CD4-positive, alpha-beta T cell treated with Interleukin-1 beta for 1 hour (primary cell): ENCODE data around the gene MYH7.
"Not testable (repeated sequence)": the region's sequence is repeated elsewhere in the genome, so short reads cannot be mapped to it uniquely, and the experiment has no call there.

ENCODE experiments used
- DNase-seq, 2 donors: peaks; one replicate each; pipeline ENCODE4 v3.0.0-alpha.2; 2020 to 2022

Gene MYH7

GRCh38 chr14:23435543-23436326, at the start of gene MYH7:
MYH7 (minus strand) TSS chr14:23435660; CDS start chr14:23433732, 1,928 bp downstream.
- DNase-seq = no peak

DNA sequence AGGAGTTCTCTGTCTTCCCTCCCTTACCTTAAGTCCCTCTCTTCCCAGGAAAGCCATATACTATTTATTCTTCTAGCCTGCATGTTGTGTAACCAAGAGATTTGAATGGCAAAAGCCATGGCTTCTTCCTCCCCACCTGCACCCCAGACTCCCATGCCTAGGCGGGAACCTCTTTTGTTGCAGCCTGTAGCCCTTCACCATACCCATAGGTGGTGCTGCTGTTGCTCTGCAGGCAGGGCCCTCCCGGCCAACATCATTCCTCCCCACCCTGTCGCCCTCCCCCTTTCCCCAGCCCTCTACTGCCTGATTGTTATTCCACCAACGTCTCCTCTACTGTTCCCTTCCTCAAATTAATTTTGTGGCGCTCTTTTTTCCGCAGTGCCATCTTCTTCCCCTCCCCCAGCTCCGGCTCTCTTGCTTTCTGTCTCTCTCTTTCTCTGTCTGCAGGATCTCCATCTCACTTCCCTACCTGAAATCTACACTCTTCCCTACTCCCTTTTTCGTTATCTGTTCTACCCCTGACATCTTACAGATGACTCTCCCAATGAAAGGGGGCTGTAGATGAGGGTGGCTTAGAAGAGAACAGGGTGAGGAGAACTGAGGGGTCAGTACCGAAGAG, 47.9 kb upstream of the MYH7 start:
- DNase-seq = no peak

GRCh38 chr14:23482823-23483148, 47.3 kb upstream of the MYH7 start:
- no peak for DNase-seq

DNA sequence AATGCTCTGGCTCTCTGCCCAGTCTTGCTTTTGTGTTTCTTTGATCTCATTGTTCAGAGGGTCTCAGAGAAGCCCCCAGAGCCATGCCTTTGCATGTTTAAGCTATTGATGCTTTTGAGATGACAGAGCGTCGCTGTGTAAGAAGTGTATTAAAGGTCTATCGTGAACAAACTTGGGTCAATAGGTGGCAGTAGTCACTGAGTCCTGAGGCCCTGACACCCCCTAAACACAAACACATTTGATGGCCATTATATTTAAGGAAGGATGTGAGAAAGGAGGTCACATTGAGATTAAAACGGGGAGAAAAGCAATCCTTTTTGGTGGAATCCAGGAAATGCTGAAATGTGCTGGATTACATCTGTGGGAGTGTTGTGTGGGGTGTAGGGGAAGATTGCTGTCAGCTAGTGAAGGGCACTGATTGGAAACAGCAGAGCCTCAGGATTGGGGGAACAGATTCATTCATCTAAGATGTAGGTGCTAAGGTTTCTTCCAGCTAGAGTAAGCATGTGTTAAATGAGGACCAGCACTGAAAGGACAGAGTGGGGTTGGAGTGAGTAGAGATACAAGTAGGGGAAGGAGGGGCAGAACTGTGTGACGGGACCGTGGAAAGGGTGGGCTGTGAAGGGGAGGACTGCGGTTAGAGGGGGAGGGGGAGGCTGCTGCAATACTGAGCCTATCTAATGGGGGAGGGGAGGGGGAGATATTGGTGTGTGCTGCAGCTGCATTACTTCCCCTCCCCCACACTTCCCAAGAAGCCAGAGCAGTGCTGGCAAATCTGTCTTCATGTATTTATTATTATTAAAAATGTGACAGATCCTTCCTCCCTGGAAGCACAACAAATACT, 46.7 kb upstream of the MYH7 start:
- no peak for DNase-seq

GRCh38 chr14:23481362-23481970, 46.0 kb upstream of the MYH7 start:
- no peak for DNase-seq

- DNase-seq = peak; percentile 60 to 79
These were observed 42.8 kb upstream of the MYH7 start for GRCh38 chr14:23478109-23478759.

GRCh38 chr14:23470947-23471346, 35.5 kb upstream of the MYH7 start:
- no peak for DNase-seq

GRCh38 chr14:23469906-23470403, 34.5 kb upstream of the MYH7 start:
- DNase-seq = no peak

DNA sequence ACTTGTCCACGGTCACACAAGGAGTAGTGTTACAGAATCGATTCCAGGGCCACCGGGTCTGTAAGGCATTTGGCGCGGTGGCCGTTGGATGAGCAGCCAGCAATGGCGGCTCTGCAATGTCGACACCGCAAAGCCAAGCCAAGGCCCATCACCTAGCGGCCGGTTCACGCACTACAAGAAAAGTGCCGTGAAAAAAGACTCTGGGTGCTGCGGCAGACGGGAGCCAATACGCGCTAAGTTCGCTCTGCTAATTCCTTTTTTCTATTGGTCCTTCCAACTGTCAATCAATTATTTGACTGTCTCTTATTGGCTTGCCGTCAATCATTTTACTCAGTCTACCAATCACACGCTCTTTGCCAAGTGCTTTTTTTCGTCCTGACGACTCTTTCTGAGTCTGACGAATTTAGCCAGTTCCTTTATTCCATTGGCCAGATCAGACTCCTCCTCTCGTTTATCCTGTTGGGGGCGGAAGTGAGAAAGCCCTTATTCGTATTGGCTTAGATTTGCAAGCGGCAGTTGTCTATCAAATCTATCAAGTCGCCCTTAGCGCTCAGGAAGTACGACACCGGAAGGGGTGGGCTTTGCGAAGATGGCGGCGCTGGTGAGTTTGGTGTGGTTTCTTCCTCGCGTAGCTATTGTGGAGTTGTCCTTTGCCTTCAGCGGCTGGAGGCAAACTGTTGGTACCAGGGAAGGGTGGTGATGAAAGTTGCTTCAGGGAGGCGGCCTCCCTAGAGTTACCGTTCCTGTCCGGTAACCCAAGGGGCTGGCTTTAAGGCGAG, 33.9 kb upstream of the MYH7 start, which contains the start of gene NGDN:
Gene NGDN, plus strand, starts transcription at position 577 of the 779 bp plus-strand sequence. Its CDS starts 13 bp downstream, at position 590.
- peak; percentile 97 to 99 for DNase-seq

GRCh38 chr14:23468704-23469126, 33.3 kb upstream of the MYH7 start:
- DNase-seq = no peak

DNA sequence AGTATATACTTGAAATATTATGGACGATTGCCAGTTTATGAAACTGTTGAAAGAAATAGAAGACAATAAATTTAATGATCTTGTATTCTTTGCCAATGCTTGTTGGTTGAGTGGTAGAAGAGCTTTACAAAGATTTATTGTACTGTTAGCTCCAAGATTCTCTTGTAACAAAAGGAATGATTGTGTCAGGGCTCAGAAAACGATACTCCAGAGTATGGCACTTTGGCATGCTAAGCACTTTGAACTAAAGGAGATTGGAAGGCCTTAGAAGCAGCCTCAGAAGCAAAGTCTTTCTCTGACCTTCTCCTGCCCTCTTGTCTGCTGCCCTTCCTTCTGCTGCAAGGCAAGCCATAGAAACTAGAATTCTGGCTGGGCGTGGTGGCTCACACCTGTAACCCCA, 29.8 kb upstream of the MYH7 start:
- DNase-seq = no peak

DNA sequence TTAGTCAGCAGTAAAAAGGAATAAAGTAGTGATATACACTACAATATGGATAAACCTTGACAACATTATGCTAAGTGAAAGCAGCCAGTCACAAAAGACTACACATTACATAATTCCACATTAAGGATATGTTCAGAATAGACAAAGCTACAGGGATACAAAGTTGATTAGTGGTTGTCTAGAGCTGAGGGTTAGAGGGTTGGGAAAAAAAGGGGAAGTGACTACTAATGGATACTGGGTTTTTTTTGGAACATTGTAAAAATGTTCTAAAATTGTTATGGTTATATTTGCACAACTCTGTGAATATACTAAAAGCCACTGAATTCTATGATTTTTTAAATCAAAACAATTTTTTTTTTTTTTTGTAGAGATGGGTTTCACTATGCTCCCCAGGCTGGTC, 29.2 kb upstream of the MYH7 start:
- DNase-seq = no peak

DNA sequence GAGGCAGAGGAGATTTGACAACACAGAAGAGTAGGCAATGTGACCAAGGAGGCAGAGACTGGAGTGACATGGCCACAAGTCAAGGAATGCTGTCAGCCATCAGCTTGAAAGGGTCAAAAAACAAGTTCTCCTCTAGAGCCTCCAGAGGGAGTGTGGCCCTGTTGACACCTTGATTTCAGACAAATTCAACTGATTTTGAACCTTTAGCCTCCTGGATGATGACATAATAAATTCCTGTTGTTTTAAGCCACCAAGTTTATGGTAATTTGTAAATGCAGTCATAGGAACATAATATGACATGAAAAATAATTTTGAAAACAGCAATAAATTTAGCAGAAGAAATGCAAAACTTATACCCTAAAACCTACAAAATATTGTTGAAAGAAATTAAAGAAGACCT, 25.5 kb upstream of the MYH7 start:
- no peak for DNase-seq

DNA sequence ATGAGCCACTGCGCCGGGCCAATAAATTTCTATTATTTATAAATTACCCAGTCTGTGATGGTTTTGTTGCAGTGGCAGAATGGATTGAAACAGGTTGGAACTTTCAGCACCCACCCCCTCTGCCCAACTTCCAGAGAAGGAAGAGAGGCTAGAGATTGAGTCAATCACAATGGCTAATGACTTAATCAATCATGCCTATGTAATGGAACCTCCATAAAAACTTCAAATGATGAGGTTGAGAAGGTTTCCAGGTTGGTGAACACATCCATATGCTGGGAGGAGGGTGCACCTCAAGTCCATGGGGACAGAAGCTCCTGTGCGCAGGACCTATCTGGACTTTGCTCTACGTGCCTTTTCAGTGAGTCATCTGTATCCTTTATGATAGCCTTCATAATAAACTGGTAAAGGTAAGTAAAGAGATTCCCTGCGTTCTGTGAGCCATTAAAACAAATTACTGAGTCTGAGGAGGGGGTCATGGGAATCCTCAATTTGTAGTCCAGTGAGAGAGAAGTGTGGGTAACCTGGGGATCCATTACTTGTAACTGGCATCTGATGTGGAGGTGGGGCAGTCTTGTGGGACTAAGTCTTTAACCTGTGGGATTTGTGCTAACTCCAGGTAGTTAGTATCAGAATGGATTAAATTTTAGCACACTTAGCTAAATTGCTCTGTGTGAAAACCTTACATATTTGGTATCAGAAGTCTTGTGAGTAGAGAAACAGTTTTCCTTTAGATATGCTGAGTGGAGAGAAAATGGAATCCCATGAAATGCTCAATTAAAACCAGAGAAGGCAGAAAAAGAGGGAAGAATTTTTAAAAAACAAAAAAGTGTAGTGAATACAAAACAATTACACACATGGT, 22.4 kb upstream of the MYH7 start:
- no peak for DNase-seq

- DNase-seq = not testable (repeated sequence)
These were observed 21.6 kb upstream of the MYH7 start for GRCh38 chr14:23456883-23457586.

DNA sequence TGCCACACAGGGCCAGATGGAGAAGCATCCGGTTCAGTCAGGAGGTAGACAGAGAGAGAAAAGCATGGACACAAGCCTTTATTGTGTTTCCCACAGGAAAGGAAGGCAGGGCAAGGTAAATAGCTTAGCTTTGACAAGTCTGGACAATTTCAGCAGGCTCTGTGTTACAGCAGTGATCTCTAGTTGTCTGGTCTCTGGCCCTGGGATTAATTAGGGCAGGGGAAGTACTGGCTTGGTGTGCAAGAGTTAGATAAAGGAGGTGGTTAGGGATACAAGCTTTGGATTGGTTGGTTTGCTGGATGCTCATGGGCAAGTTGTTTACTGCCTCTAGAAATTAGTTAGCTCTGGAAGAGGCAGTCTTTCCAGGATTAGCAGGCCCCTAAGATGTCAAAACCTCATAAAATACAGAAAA, 19.0 kb upstream of the MYH7 start:
- DNase-seq = no peak

GRCh38 chr14:23452237-23452636, 16.8 kb upstream of the MYH7 start:
- no peak for DNase-seq

DNA sequence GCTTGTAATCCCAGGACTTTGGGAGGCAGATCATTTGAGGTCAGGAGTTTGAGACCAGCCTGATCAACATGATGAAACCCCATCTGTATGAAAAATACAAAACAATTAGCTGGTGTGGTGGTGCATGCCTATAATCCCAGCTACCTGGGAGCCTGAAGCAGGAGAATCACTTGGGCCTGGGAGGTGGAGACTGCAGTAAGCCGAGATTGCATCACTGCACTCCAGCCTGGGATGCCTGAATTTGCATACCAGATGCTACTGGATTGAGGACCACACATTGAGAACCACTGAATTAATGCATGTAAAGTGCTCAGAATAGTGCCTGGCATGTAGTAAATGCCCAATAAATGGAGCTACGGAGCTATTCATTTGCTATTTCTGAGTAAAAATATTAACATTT, 14.9 kb upstream of the MYH7 start:
- no peak for DNase-seq

DNA sequence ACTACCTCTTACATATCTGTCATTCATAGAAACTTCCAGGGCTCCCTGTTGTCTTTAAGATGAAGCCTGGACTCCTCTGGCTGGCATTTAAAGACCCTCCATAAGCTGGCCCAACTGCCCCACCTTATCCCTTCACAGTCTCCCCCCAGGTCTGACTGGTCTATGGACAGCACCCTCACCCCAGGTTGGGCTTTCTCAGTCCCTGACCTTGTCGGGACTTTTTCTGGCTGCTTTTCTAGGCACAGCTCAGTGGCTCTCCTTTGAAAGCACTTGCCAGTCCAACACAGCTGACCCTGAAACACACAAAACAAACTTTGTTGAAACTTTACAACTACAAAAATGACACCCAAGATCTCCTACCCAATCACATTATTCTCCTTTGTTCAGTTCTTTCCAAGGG, 13.9 kb upstream of the MYH7 start:
- DNase-seq = no peak
